K562 (cell line): ENCODE results near the gene UGP2.

Source experiments
- ARNT ChIP-seq, 2 experiments: fragments of 450-650 bp; IDR thresholded peaks; 2 replicates each; pipeline ENCODE4 v1.6.1; 2016; ENCODE audit warnings: mild to moderate bottlenecking in 1 of 2
- BHLHE40 ChIP-seq: IDR thresholded peaks from 2 replicates; pipeline ENCODE4 v1.6.1; 2011; ENCODE audit warnings: low read length, improper control_type of control experiment
- CTCF ChIP-seq, 3 experiments: IDR thresholded peaks in 2 of 3; conservative IDR thresholded peaks in 1 of 3; 2 replicates each; pipeline ENCODE4 v1.5.1; 2011 to 2012; ENCODE audit warnings: low read length in 3 of 3, mild to moderate bottlenecking in 3 of 3, control low read depth in 2 of 3, improper control_type of control experiment in 1 of 3, inconsistent platforms in 1 of 3, low read depth in 1 of 3, mixed read lengths in 1 of 3, moderate library complexity in 1 of 3; ENCODE audit not compliant: insufficient read depth in 2 of 3
- TF ChIP-seq, protein P1 (sequence below): sonication (generic); IDR thresholded peaks from 2 replicates; pipeline ENCODE4 v1.6.1; 2016

- TF ChIP-seq ARNT (IDR thresholded peaks at IDR 0.05): no peak
- TF ChIP-seq CTCF (IDR thresholded peaks at IDR 0.05 in 2 of 3, conservative IDR thresholded peaks at IDR 0.05 in 1 of 3; ENCODE audit: insufficient read depth in 2 of 3, low read depth in 1 of 3, low read length in 3 of 3): no peak
- TF ChIP-seq, protein P1, sequence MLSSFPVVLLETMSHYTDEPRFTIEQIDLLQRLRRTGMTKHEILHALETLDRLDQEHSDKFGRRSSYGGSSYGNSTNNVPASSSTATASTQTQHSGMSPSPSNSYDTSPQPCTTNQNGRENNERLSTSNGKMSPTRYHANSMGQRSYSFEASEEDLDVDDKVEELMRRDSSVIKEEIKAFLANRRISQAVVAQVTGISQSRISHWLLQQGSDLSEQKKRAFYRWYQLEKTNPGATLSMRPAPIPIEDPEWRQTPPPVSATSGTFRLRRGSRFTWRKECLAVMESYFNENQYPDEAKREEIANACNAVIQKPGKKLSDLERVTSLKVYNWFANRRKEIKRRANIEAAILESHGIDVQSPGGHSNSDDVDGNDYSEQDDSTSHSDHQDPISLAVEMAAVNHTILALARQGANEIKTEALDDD: no peak
- TF ChIP-seq BHLHE40: no peak
Observed at GRCh38 chr2:63880625-63881024, 38.9 kb downstream of the UGP2 start.
